ENCODE data around the gene AGBL4.
A peak's percentile ranks its signal among the peaks of the same experiment; 100 is the strongest.

The AGBL4 gene

GRCh38 chr1:48917070-48917454 is 1106.7 kb downstream of the AGBL4 start:
- CTCF ChIA-PET = interaction anchor here (1.1 to 2.2 kb wide), 6 partner anchors 9 to 1432 kb away, joined by 3 to 5 read pairs (median 3); no protein-coding TSS in a partner anchor
- POLR2A ChIA-PET = no interaction called here
- TF ChIP-seq, protein P1, sequence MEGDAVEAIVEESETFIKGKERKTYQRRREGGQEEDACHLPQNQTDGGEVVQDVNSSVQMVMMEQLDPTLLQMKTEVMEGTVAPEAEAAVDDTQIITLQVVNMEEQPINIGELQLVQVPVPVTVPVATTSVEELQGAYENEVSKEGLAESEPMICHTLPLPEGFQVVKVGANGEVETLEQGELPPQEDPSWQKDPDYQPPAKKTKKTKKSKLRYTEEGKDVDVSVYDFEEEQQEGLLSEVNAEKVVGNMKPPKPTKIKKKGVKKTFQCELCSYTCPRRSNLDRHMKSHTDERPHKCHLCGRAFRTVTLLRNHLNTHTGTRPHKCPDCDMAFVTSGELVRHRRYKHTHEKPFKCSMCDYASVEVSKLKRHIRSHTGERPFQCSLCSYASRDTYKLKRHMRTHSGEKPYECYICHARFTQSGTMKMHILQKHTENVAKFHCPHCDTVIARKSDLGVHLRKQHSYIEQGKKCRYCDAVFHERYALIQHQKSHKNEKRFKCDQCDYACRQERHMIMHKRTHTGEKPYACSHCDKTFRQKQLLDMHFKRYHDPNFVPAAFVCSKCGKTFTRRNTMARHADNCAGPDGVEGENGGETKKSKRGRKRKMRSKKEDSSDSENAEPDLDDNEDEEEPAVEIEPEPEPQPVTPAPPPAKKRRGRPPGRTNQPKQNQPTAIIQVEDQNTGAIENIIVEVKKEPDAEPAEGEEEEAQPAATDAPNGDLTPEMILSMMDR (IDR thresholded peaks at IDR 0.05; ENCODE audit: control extremely low read depth, extremely low read depth, low read depth, missing control alignments) = no peak
- no peak for DNase-seq (ENCODE audit: extremely low spot score)

DNA sequence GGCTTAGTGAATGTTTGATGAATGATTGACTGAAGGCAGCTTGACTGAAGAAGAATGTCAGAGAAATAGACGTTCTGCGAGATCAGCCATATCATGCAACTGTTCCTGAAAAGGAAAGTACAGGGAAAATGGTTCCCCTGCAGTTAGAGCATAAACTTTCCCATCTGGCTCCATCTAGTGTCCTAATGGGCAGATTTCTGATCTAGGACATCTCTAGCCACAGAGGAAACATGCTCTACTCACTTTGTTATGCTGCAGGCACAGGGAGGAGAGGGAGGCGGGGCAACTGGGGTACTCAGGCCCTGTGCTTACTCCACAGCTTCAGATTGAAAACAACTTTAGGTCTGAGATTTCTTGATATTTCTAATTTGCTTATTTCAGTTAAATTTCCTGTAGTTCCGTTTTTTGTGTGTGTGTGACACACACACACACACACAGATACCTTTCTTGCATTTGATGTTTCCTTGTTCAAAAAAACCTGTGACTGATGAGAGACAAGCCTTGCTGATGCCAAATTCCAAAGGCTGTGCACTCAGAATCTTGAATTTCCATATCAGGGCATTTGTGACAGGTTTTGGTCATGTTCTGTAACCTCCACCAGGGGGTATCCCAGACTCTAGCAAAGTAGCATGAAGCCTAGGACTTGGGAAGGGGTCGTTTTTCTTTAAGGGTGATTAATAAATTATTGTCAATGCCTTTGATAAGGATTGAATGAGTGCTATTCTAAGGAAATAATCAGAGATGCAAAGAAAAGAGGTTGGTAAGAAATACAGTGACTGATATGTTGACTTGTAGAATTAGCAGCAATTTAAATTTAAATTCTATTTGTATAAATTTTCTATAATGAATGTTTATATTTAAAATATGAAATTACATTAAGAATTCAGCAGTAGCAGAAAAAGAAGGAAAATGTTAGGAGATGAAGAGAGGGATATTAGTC is 1107.4 kb downstream of the AGBL4 start:
- DNase-seq (ENCODE audit: extremely low spot score) = no peak
- POLR2A ChIA-PET = no interaction called here
- TF ChIP-seq, protein P1 (IDR thresholded peaks at IDR 0.05; ENCODE audit: control extremely low read depth, extremely low read depth, low read depth, missing control alignments) = peak; percentile 11
- CTCF ChIA-PET = interaction anchor here (0.7 to 1.3 kb wide), 2 partner anchors 14 to 20 kb away, joined by 3 read pairs; no protein-coding TSS in a partner anchor

- TF ChIP-seq, protein P1 (IDR thresholded peaks at IDR 0.05; ENCODE audit: control extremely low read depth, extremely low read depth, low read depth, missing control alignments) = no peak
- no peak for DNase-seq (ENCODE audit: extremely low spot score)
- POLR2A ChIA-PET = no interaction called here
- CTCF ChIA-PET = no interaction called here
Observed at GRCh38 chr1:48908606-48909005, 1115.1 kb downstream of the AGBL4 start.

DNA sequence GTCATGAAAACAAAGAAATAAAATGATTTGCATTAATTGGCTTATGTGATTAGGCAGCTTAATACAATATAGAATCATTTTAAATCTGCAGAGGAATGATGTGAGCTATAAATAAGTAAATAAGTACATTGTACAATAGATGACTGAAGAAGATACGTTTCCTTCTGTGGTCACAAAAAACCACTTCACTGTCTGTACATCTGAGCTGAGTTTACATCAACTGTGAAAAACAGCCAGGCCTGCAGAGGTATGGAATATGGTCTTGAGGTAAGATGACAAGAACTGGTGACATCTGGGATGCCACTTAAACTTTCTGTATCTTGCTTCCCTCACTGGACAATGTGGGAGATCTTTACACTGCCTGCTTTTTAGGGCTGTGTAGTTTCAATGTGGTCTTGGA is 1117.0 kb downstream of the AGBL4 start:
- ChIA-PET CTCF (interaction anchor here (0.8 to 1.6 kb wide), 2 partner anchors 25 to 54 kb away, joined by 3 read pairs; no protein-coding TSS in a partner anchor), POLR2A (no interaction called here)
- no peak for DNase-seq (ENCODE audit: extremely low spot score)
- TF ChIP-seq, protein P1 (IDR thresholded peaks at IDR 0.05; ENCODE audit: control extremely low read depth, extremely low read depth, low read depth, missing control alignments) = no peak

GRCh38 chr1:48906164-48906563 is 1117.6 kb downstream of the AGBL4 start:
- ChIA-PET POLR2A (no interaction called here), CTCF (interaction anchor here (0.8 to 1.6 kb wide), 2 partner anchors 25 to 54 kb away, joined by 3 read pairs; no protein-coding TSS in a partner anchor)
- TF ChIP-seq, protein P1 (IDR thresholded peaks at IDR 0.05; ENCODE audit: control extremely low read depth, extremely low read depth, low read depth, missing control alignments) = no peak
- DNase-seq (ENCODE audit: extremely low spot score) = no peak

DNA sequence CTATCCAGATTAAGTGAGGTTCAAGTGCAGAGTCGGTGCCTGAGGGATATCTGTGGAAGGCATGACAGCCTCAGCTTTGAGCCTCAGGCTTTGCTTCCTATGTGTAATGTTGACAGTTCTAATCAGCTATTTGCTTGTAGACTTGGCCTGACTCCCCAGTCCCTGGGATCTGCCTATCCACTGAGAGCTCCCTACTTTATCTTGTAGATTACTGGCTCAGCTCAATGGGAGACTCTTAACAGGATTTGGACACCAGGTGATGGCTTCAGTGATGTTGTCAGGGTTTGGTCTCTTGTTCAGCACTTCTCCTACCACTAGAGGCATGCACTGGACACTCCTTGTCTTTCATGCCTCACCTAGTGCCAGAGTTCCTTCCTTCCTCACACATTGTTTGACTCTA is 1120.5 kb downstream of the AGBL4 start:
- POLR2A ChIA-PET = no interaction called here
- CTCF ChIA-PET = interaction anchor here (1.1 to 1.4 kb wide), 3 partner anchors 14 to 23 kb away, joined by 3 read pairs; no protein-coding TSS in a partner anchor
- TF ChIP-seq, protein P1 (IDR thresholded peaks at IDR 0.05; ENCODE audit: control extremely low read depth, extremely low read depth, low read depth, missing control alignments) = no peak
- DNase-seq (ENCODE audit: extremely low spot score) = no peak

All from GM10248 (cell line).